HuH-7 (cell line): ENCODE measurements around the gene NFE2.

Experiments
- DNase-seq: peaks from one replicate; pipeline ENCODE4 v3.0.0; 2011; ENCODE audit warnings: low spot score

NFE2 gene

DNA sequence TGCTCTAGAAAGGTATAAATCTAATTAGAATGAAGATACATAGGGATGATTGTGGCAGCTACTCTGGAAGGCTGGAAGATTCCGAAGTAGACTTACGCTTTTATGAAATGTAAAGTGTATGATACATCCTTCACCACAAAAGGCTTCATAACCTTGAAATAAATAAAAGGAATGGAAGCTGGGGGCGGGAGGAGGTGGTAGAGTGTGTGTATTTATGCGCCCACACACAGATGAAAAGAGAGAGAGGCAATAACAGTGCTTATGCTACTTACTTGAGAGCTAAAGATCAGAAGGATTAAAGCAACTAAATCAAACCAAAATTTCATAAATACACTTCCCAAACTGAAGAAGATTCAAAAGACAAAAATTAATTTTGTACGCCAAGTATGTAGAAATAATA lies 51.3 kb downstream of the NFE2 start:
- no peak for DNase-seq

DNA sequence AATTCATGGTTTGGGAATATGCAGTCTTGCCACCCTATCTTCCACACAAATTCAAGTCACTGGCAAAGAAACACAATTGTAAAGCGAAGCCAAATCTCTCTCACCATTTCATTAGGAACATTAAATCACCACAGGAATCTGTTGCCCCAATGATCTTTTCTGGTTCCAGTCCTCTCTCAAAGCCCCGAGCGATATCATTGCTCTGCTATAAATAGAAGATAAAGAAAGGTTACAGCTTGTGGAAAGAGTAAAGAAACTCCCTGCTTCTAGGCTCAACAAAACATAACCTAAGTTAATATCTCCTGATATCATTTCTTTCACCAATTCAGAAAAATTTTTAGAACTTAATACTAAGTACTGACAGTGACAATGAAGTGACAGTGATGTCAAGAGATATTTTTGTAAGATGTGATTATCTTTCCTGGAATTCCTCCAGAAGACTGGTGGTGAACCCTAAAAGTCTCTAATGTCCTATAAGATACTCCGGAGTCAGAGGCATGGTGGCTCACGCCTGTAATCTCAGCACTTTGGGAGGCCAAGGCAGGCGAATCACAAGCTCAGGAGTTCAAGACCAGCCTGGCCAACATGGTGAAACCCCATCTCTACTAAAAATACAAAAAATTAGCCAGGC lies 54.7 kb downstream of the NFE2 start:
- no peak for DNase-seq
